ENCODE results near the gene RAPGEF4. TPM values are rescaled to one million over a fixed set of nuclear protein-coding genes. Genes with fewer than 3 reads are reported as not detected.

RAPGEF4 gene
- total and polyA plus RNA-seq, 2 of the 13 experiments (the other 11 are each of a cell fraction or from before 2014, with no cell fraction given): 0.78 to 0.91 TPM

DNA sequence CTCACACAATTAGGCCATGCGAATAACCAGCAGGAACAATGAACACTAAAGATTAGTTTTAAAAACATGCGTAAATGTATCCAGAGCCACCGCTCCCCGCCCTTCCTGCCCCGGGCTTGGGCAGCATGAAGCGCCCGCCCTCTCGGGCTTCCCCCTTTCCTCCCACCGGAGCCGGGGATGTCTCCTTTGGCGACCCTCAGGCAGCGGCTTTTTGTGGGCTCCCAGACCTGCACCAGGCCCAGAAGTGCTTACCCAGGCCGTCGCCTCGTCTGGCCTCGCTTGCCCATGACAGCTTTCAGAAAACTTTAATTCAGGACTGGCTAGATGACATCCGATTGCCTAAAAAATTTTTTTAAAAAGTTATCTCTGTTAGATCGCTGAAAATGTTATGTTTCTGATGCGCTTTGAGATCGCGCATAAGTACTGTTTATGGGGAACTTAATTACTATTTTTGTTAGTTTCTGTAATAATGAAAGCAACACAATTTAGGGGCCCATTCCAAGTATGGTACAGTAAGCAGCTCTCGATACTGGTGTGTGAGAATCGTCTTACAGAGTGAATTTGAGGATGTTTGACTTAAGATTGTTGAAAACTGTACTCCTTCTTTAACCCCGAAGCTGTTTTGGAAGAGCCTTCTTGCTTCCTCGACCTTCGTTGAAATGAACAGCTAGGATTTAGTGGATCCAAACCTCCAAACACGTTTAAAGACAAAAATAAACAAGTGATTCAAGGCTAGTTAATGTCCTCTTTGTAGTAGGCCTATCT, 341.1 kb downstream of the RAPGEF4 start (continued):
- TF ChIP-seq CBX2 (IDR thresholded peaks at IDR 0.05; ENCODE audit: low read depth, low read length) (no peak), CBX2 (CRISPR knock-in tag; IDR thresholded peaks at IDR 0.05; ENCODE audit: low read depth) (no peak), ZNF101 (CRISPR knock-in tag; IDR thresholded peaks at IDR 0.05; ENCODE audit: borderline replicate concordance, low read depth) (0 out of 2 replicates have a peak, but pooled peaks have one; percentile 59), AHR (CRISPR knock-in tag; IDR thresholded peaks at IDR 0.05) (0 out of 2 replicates have a peak, but pooled peaks have one; percentile 6), PHF8 (CRISPR knock-in tag; IDR thresholded peaks at IDR 0.05) (peak; percentile 53), ZNF34 (CRISPR knock-in tag; IDR thresholded peaks at IDR 0.05; ENCODE audit: borderline replicate concordance) (no peak), KAT7 (CRISPR knock-in tag; IDR thresholded peaks at IDR 0.05; ENCODE audit: borderline replicate concordance) (0 out of 2 replicates have a peak, but pooled peaks have one; percentile 42), ZNF839 (CRISPR knock-in tag; IDR thresholded peaks at IDR 0.05; ENCODE audit: borderline replicate concordance) (peak; percentile 42; the same call in 1 of the 2 replicates), TAF1 (CRISPR knock-in tag; IDR thresholded peaks at IDR 0.05) (peak; percentile 1; the same call in 1 of the 2 replicates), LCORL (IDR thresholded peaks at IDR 0.05) (no peak), LCORL (CRISPR knock-in tag; IDR thresholded peaks at IDR 0.05) (peak; percentile 54), NAIF1 (CRISPR knock-in tag; IDR thresholded peaks at IDR 0.05; ENCODE audit: borderline replicate concordance) (0 out of 2 replicates have a peak, but pooled peaks have one; percentile 31), ARHGAP35 (CRISPR knock-in tag; IDR thresholded peaks at IDR 0.05; ENCODE audit: borderline replicate concordance) (peak; percentile 29; the same call in 1 of the 2 replicates), MIER3 (CRISPR knock-in tag; IDR thresholded peaks at IDR 0.05; ENCODE audit: borderline replicate concordance) (0 out of 2 replicates have a peak, but pooled peaks have one; percentile 23), HOXA3 (CRISPR knock-in tag; IDR thresholded peaks at IDR 0.05) (0 out of 2 replicates have a peak, but pooled peaks have one; percentile 6), KMT2A (CRISPR knock-in tag; IDR thresholded peaks at IDR 0.05) (peak; percentile 10; the same call in 1 of the 2 replicates), ZFX (CRISPR knock-in tag; IDR thresholded peaks at IDR 0.05; ENCODE audit: low read depth) (peak; percentile 49; the same call in 1 of the 2 replicates), PBX2 (CRISPR knock-in tag; IDR thresholded peaks at IDR 0.05) (no peak), ZNF225 (CRISPR knock-in tag; IDR thresholded peaks at IDR 0.05) (0 out of 2 replicates have a peak, but pooled peaks have one; percentile 38), NRL (CRISPR knock-in tag; IDR thresholded peaks at IDR 0.05; ENCODE audit: borderline replicate concordance) (peak; percentile 11; the same call in 1 of the 2 replicates), ZNF883 (CRISPR knock-in tag; IDR thresholded peaks at IDR 0.05; ENCODE audit: not compliant biosample characterization) (peak; percentile 36), ZBTB7A (CRISPR knock-in tag; IDR thresholded peaks at IDR 0.05) (0 out of 2 replicates have a peak, but pooled peaks have one; percentile 10)
- TF ChIP-seq, protein P1, sequence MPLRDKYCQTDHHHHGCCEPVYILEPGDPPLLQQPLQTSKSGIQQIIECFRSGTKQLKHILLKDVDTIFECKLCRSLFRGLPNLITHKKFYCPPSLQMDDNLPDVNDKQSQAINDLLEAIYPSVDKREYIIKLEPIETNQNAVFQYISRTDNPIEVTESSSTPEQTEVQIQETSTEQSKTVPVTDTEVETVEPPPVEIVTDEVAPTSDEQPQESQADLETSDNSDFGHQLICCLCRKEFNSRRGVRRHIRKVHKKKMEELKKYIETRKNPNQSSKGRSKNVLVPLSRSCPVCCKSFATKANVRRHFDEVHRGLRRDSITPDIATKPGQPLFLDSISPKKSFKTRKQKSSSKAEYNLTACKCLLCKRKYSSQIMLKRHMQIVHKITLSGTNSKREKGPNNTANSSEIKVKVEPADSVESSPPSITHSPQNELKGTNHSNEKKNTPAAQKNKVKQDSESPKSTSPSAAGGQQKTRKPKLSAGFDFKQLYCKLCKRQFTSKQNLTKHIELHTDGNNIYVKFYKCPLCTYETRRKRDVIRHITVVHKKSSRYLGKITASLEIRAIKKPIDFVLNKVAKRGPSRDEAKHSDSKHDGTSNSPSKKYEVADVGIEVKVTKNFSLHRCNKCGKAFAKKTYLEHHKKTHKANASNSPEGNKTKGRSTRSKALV (CRISPR knock-in tag; IDR thresholded peaks at IDR 0.05): peak; percentile 70; the same call in 1 of the 2 replicates
- TF ChIP-seq, protein P2, sequence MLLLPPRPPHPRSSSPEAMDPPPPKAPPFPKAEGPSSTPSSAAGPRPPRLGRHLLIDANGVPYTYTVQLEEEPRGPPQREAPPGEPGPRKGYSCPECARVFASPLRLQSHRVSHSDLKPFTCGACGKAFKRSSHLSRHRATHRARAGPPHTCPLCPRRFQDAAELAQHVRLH (CRISPR knock-in tag; IDR thresholded peaks at IDR 0.05; ENCODE audit: borderline replicate concordance, low read depth): 0 out of 2 replicates have a peak, but pooled peaks have one; percentile 24
- TF ChIP-seq, protein P3, sequence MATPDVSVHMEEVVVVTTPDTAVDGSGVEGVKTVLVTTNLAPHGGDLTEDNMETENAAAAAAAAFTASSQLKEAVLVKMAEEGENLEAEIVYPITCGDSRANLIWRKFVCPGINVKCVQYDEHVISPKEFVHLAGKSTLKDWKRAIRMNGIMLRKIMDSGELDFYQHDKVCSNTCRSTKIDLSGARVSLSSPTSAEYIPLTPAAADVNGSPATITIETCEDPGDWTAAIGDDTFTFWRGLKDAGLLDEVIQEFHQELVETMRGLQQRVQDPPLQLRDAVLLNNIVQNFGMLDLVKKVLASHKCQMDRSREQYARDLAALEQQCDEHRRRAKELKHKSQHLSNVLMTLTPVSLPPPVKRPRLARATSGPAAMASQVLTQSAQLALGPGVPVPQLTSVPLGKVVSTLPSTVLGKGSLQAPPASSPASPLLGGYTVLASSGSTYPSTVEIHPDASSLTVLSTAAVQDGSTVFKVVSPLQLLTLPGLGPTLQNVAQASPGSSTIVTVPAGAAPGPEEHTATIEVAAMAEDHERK (CRISPR knock-in tag; IDR thresholded peaks at IDR 0.05; ENCODE audit: low read depth): no peak

Data from HepG2 (cell line).